HG02678 (cell line): ENCODE measurements around the gene LINGO3.
A peak's percentile ranks its signal among the peaks of the same experiment; 100 is the strongest.
"Not testable (repeated sequence)": the region's sequence is repeated elsewhere in the genome, so short reads cannot be mapped to it uniquely, and the experiment has no call there.

Experiments used
- ATAC-seq: cut with Tn5 transposase; IDR thresholded peaks from one replicate; pipeline ENCODE4 v1.9.1; 2021; ENCODE audit warnings: mild to moderate bottlenecking, moderate library complexity; ENCODE audit not compliant: unreplicated experiment

LINGO3 gene

GRCh38 chr19:2283835-2284507 is 24.0 kb downstream of the LINGO3 start:
- ATAC-seq, result no peak

DNA sequence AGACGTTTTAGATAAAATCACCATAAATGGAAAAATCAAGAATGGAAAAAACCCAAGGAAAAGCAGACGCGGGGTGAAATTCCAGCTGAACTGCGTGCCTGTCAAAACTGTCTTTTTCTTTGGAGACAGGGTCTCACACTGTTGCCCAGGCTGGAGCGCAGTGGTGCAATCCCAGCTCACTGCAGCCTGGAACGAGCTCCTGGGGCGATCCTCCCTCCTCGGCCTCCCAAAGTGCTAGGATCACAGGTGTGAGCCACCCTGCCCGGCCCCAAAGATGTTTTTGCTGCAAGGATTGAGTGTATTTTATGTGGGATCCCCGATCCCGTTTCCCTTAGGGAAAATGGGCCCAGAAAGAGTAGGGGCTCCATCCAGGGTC is 25.1 kb downstream of the LINGO3 start:
- ATAC-seq, result no peak

DNA sequence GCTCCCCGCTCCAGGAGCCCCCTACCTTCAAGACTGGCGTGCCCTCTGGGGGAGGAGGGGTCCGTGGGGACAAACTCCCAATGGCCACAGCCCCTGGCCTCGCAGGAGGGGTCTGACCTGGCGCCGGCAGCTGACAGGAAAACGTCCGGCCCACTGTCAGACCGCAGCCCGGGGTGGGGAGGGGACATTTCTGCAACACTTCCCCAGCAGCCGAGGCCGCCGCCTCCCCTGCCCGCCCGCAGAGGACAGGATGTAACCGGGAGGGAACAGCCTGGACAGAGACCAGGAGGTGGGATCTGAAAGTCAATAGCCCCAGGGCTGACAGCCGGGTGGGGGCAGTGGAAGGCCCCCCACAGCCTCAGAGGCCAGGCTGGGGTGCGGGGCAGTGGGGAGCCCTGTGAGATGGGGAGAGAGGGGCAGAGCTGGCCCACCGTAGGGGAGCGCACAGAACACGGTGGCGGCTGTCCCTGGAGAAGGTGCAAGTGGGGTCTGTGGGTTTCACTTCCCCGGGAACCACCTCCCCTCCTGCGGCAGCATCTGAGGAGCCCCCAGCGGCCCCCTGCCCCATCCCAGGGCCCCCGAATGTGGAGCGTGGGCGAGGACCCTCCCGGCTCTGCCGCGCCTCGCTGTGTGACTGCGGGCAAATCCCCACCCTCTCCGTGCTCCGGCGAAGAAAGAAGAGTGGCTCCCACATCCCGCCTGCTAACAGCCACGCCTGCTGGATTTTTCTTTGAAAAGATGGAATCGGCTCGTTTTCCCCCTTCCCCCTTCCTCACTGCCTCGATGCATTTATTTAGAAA is 25.7 kb downstream of the LINGO3 start, which contains the start of gene PEAK3:
Gene PEAK3 (minus strand): TSS at position 114 of the 800 bp plus-strand sequence. CDS start 1,244 bp downstream, outside the sequence.
- ATAC-seq, result no peak

GRCh38 chr19:2281265-2282061 is 26.5 kb downstream of the LINGO3 start:
- ATAC-seq, result not testable (repeated sequence)

- no peak for ATAC-seq
Measured at GRCh38 chr19:2280633-2281264, 27.2 kb downstream of the LINGO3 start.

- no peak for ATAC-seq
Measured at GRCh38 chr19:2278459-2279158, 29.3 kb downstream of the LINGO3 start.

- no peak for ATAC-seq
Measured at GRCh38 chr19:2277138-2277537, 30.8 kb downstream of the LINGO3 start.

DNA sequence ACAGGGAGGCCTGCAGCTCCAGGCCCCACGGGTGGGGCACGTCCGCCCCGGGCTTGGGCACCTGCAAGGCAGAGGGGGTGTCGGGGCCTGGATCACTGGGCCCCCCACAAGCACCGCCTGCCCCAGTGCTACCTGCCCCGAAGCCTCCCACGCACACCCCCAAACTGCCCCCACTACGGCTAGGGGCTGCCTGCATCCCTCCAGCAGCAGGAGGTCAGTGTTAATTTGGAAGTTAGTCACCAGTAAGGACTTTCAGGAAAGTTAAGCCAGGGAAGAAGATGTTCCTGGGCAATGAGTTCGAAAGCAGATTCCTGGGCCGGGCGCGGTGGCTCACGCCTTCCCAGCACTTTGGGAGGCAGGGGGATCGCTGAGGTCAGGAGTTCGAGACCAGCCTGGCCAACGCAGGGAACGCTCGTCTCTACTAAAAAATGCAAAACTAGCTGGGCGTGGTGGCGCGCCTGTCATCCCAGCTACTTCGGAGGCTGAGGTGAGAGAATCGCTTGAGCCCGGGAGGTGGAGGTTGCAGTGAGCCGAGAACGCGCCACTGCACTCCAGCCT is 31.4 kb downstream of the LINGO3 start:
- no peak for ATAC-seq

GRCh38 chr19:2275588-2276428 is 32.1 kb downstream of the LINGO3 start:
- no peak for ATAC-seq

GRCh38 chr19:2274931-2275535 is 32.9 kb downstream of the LINGO3 start:
- ATAC-seq, result no peak

- no peak for ATAC-seq
Measured at GRCh38 chr19:2274185-2274711, 33.7 kb downstream of the LINGO3 start.

- peak; percentile 23 for ATAC-seq
Measured at GRCh38 chr19:2273356-2274184, 34.4 kb downstream of the LINGO3 start.

DNA sequence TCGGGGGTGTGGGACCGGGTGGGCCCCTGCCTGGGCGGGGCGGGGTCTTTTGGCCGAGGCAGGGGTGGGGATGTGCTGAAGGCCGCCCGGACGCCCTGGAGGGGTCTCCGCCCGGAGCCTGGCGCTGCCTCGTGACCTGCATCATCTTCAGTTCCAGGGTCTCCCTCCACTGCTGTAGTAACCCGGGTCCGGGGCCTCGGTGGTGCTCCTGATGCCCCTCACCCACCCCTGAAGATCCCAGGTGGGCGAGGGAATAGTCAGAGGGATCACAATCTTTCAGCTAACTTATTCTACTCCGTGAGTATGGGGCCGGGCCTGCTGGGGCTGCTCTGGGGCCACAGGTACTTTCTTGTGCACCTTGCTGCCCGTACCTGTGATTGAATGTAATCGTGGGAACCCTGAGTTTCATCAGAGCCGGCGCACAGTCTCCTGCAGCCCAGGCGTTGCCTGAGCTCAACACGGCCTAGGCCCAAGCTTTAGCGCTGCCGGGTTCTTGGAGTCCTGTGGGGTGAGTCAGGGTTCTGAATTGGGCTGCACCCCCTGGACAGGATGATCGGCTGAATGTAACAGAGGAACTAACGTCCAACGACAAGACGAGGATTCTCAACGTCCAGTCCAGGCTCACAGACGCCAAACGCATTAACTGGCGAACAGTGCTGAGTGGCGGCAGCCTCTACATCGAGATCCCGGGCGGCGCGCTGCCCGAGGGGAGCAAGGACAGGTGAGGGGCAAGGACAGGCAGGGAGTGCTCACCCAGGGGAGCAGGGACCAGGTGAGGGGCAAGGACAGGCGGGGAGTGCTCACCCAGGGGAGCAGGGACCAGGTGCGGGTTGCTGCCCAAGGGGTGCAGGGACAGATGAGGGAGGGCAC is 36.5 kb downstream of the LINGO3 start:
- no peak for ATAC-seq

- ATAC-seq, result no peak
Measured at GRCh38 chr19:2270423-2271233, 37.3 kb downstream of the LINGO3 start.

GRCh38 chr19:2270157-2270422 is 37.9 kb downstream of the LINGO3 start:
- no peak for ATAC-seq
